HL-60 (cell line): ENCODE data around the gene PACSIN3.

ENCODE experiments used
- DNase-seq, 2 experiments: peaks; one replicate each; pipeline ENCODE4 v3.0.0-alpha.2; 2010 to 2020; ENCODE audit warnings: low read depth in 1 of 2, low spot score in 1 of 2
- H3K27ac ChIP-seq: fragments of 250-450 bp; sonication (Bioruptor Pico); replicated peaks from 2 replicates; pipeline ENCODE4 v1.5.1; 2020; ENCODE audit warnings: mild to moderate bottlenecking, moderate library complexity
- H3K27me3 ChIP-seq: fragments of 250-450 bp; sonication (Bioruptor Pico); 2 replicates; pipeline ENCODE4 v1.5.1; 2021; ENCODE audit warnings: mild to moderate bottlenecking, moderate library complexity; ENCODE audit not compliant: insufficient read depth, poor library complexity, severe bottlenecking
- H3K4me3 ChIP-seq: replicated peaks from 2 replicates; pipeline ENCODE4 v1.5.1; 2011; ENCODE audit warnings: mild to moderate bottlenecking, control low read depth, low read length; ENCODE audit not compliant: insufficient read depth
- CTCF ChIP-seq: IDR thresholded peaks from one replicate; pipeline ENCODE4 v1.5.1; 2011; ENCODE audit warnings: low read length, control low read depth, inconsistent platforms; ENCODE audit not compliant: insufficient read depth
- GABPA ChIP-seq: IDR thresholded peaks from 2 replicates; pipeline ENCODE4 v1.6.1; 2012; ENCODE audit warnings: low read depth
- POLR2AphosphoS5 ChIP-seq: IDR thresholded peaks from 2 replicates; pipeline ENCODE4 v1.6.1; 2012; ENCODE audit warnings: low read depth
- SPI1 ChIP-seq: IDR thresholded peaks from 2 replicates; pipeline ENCODE4 v1.6.1; 2012; ENCODE audit warnings: low read depth, mild to moderate bottlenecking, borderline replicate concordance
- TF ChIP-seq, protein P1 (sequence below): IDR thresholded peaks from 2 replicates; pipeline ENCODE4 v1.6.1; 2012; ENCODE audit warnings: low read depth; ENCODE audit not compliant: insufficient replicate concordance

The PACSIN3 gene

GRCh38 chr11:47158242-47158641, 28.0 kb downstream of the PACSIN3 start:
- no peak for DNase-seq
- Histone ChIP-seq H3K27me3 (no peaks in the 10 kb centered on the region), H3K27ac (no peak overlapping the region), H3K4me3 (no peak overlapping the region)
- TF ChIP-seq CTCF (no peak), SPI1 (no peak), GABPA (no peak)
- TF ChIP-seq, protein P1, sequence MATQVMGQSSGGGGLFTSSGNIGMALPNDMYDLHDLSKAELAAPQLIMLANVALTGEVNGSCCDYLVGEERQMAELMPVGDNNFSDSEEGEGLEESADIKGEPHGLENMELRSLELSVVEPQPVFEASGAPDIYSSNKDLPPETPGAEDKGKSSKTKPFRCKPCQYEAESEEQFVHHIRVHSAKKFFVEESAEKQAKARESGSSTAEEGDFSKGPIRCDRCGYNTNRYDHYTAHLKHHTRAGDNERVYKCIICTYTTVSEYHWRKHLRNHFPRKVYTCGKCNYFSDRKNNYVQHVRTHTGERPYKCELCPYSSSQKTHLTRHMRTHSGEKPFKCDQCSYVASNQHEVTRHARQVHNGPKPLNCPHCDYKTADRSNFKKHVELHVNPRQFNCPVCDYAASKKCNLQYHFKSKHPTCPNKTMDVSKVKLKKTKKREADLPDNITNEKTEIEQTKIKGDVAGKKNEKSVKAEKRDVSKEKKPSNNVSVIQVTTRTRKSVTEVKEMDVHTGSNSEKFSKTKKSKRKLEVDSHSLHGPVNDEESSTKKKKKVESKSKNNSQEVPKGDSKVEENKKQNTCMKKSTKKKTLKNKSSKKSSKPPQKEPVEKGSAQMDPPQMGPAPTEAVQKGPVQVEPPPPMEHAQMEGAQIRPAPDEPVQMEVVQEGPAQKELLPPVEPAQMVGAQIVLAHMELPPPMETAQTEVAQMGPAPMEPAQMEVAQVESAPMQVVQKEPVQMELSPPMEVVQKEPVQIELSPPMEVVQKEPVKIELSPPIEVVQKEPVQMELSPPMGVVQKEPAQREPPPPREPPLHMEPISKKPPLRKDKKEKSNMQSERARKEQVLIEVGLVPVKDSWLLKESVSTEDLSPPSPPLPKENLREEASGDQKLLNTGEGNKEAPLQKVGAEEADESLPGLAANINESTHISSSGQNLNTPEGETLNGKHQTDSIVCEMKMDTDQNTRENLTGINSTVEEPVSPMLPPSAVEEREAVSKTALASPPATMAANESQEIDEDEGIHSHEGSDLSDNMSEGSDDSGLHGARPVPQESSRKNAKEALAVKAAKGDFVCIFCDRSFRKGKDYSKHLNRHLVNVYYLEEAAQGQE: no peak

DNA sequence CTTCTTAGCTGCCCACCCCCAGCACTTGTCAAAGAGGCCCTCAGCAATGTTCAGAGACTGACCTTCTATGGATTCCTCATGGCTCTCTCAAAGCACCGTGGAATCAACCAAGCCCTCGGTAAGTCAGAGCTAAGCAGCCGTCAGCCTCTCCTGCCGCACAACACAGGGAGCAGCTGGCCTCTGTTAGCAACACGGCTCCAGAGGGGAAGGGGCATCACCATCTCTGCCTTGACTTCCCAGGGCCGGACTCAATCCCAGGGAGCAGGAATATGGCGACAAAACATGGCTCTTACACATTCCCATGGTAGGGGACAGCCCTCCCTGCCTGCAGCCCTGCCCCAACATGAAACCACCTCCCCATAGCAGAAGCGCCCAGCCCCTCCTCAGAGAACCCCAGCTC, 28.4 kb downstream of the PACSIN3 start:
- no peak for DNase-seq
- Histone ChIP-seq H3K27ac (no peak overlapping the region), H3K4me3 (no peak overlapping the region), H3K27me3 (no peaks in the 10 kb centered on the region)
- TF ChIP-seq, protein P1: no peak
- TF ChIP-seq GABPA (no peak), CTCF (no peak)

- TF ChIP-seq POLR2AphosphoS5: no peak
- TF ChIP-seq SPI1: no peak
- TF ChIP-seq, protein P1: no peak
- no peak for TF ChIP-seq CTCF
- no peak for TF ChIP-seq GABPA
- DNase-seq: no peak
- Histone ChIP-seq H3K4me3 (no peak overlapping the region), H3K27ac (no peak overlapping the region), H3K27me3 (no peaks in the 10 kb centered on the region)
Measured at GRCh38 chr11:47156951-47157350, 29.3 kb downstream of the PACSIN3 start.
